ENCODE measurements around the gene AFF1.

GRCh38 chr4:87051121-87051713 lies 116.4 kb downstream of the AFF1 start:
- TF ChIP-seq CTCF (IDR thresholded peaks at IDR 0.05; ENCODE audit: poor library complexity) (no peak), EZH2phosphoT487 (IDR thresholded peaks at IDR 0.05; ENCODE audit: low read depth, severe bottlenecking, unreplicated experiment) (no peak)
